Measurements from ENCODE around the gene KNDC1. TPM values are rescaled to one million over a fixed set of nuclear protein-coding genes. Genes with fewer than 3 reads are reported as not detected.

KNDC1 gene
- total RNA-seq, 1 experiment from 2014 or later, result 15.7 TPM

DNA sequence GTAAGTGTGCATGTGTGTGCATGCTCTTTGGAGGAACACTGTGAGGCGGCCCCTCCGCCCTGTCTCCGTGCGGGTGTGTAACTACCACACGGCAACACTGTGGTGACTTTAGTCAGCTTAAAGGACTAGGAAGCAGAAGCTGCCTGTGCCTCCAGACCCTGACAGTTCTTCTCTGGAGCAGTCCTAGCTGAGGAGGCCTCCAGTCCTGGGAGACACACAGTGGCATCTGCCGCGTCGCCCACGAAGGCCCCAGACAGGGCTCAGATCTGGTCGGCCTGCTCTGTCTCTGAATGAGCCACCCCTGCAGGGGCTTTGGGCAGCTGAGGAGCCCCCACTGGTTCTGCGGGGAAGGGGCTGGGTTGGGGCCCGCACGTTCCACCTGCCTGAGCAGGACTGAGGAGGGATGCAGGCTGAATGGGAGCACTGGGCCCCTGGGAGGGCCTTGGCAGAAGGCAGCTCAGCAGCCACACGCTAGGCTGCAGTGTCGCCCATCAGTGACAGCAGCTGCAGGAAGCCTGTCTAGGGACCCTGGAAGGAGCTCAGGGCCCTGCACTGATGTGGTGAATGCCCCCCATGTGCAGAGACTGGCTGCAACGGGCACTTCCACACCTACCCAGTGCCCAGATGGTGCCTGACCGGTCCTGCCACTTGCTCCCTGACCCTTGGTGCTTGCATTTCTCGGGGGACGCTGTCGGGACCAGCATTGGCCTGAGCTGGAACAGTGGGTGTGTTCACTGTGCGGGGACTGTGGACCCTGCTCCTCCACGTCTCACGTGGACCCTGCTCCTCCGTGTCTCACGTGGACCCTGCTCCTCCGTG, 27.3 kb upstream of the KNDC1 start:
- no peaks in the 10 kb centered on the region for H3K9me3 ChIP-seq (ENCODE audit: control insufficient read depth, low read depth, low read length)
- no peaks in the 10 kb centered on the region for H3K27me3 ChIP-seq (ENCODE audit: insufficient read depth, low read length)
- no peaks in the 10 kb centered on the region for H3K4me1 ChIP-seq (ENCODE audit: insufficient read depth, low read length)
- H3K4me1 Mint-ChIP-seq, result no peaks in the 10 kb centered on the region
- no peak overlapping the region for H2BK5ac ChIP-seq (ENCODE audit: insufficient read length, low read length)
- no peaks in the 10 kb centered on the region for H4K20me1 ChIP-seq (ENCODE audit: control insufficient read depth, insufficient read depth, insufficient read length)
- no peak overlapping the region for H4K91ac ChIP-seq (ENCODE audit: insufficient read length, low read depth, low read length)
- TF ChIP-seq, protein P1, sequence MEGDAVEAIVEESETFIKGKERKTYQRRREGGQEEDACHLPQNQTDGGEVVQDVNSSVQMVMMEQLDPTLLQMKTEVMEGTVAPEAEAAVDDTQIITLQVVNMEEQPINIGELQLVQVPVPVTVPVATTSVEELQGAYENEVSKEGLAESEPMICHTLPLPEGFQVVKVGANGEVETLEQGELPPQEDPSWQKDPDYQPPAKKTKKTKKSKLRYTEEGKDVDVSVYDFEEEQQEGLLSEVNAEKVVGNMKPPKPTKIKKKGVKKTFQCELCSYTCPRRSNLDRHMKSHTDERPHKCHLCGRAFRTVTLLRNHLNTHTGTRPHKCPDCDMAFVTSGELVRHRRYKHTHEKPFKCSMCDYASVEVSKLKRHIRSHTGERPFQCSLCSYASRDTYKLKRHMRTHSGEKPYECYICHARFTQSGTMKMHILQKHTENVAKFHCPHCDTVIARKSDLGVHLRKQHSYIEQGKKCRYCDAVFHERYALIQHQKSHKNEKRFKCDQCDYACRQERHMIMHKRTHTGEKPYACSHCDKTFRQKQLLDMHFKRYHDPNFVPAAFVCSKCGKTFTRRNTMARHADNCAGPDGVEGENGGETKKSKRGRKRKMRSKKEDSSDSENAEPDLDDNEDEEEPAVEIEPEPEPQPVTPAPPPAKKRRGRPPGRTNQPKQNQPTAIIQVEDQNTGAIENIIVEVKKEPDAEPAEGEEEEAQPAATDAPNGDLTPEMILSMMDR (conservative IDR thresholded peaks at IDR 0.05), result no peak
- H3K23me2 ChIP-seq (ENCODE audit: insufficient read length, low read depth, low read length, poor library complexity, severe bottlenecking), result no peaks in the 10 kb centered on the region
- no peak overlapping the region for H4K5ac ChIP-seq (ENCODE audit: insufficient read length, low read depth, low read length)
- no peaks in the 10 kb centered on the region for H3K79me1 ChIP-seq (ENCODE audit: insufficient read depth, low read depth, low read length, poor library complexity, severe bottlenecking)
- H2AK5ac ChIP-seq (ENCODE audit: insufficient read length, low read length), result no peak overlapping the region
- H3K27ac Mint-ChIP-seq, result no peak overlapping the region
- H3K56ac ChIP-seq (ENCODE audit: insufficient read length, low read depth, low read length), result no peak overlapping the region
- H3K4me2 ChIP-seq (ENCODE audit: insufficient read depth, insufficient read length, low read length), result no peak overlapping the region
- no peaks in the 10 kb centered on the region for H3K36me3 Mint-ChIP-seq (ENCODE audit: insufficient read depth in 1 of 3, low read depth in 3 of 3)
- no peak overlapping the region for H3K9ac ChIP-seq (ENCODE audit: extremely low read depth, insufficient read length, low read length)
- no peak overlapping the region for H2BK15ac ChIP-seq (ENCODE audit: low read depth, low read length)
- no peak overlapping the region for H3K27ac ChIP-seq (ENCODE audit: insufficient read length, low read depth, low read length)
- no peak overlapping the region for H3K4ac ChIP-seq (ENCODE audit: low read depth, low read length)
- no peak for DNase-seq
- no peak overlapping the region for H2BK12ac ChIP-seq (ENCODE audit: insufficient read length, low read depth, low read length)
- H3K23ac ChIP-seq (ENCODE audit: insufficient read length, low read depth, low read length), result no peak overlapping the region
- peaks cover 0 to 4% of the 10 kb centered on the region in 2 experiments; a peak in 1 of 5 replicates for H3K9me3 Mint-ChIP-seq
- no peak overlapping the region for H2BK20ac ChIP-seq (ENCODE audit: low read depth, low read length, poor library complexity, severe bottlenecking)
- no peak overlapping the region; the same call in 1 of the 2 replicates for H3K14ac ChIP-seq (ENCODE audit: insufficient read depth, low read length)
- no peak overlapping the region for H2BK120ac ChIP-seq (ENCODE audit: low read depth, low read length, poor library complexity, severe bottlenecking)
- H4K8ac ChIP-seq (replicated peaks; ENCODE audit: insufficient read length, low read depth, low read length), result no peak overlapping the region
- no CpG with 5 or more reads among the region's 26 CpGs for WGBS (ENCODE audit: extremely low coverage, insufficient read length, low lambda C conversion rate)
- no peak overlapping the region for H3K4me3 Mint-ChIP-seq
- H3K79me2 ChIP-seq (ENCODE audit: insufficient read depth, low read length), result no peaks in the 10 kb centered on the region
- no peak overlapping the region for H2AFZ ChIP-seq (ENCODE audit: low read length)
- no peak overlapping the region for H3K18ac ChIP-seq (ENCODE audit: insufficient read length, low read depth, low read length)
- H3T11ph ChIP-seq (ENCODE audit: low read length), result no peak overlapping the region
- H3K27me3 Mint-ChIP-seq (ENCODE audit: low read depth), result peaks cover 2% of the 10 kb centered on the region

Measured in H9 (cell line).